HG03108 (cell line): ENCODE measurements around the gene MTPN.

ENCODE experiments used
- ATAC-seq: cut with Tn5 transposase; IDR thresholded peaks from one replicate; pipeline ENCODE4 v1.9.1; 2021; ENCODE audit warnings: moderate library complexity; ENCODE audit not compliant: unreplicated experiment

Gene MTPN

DNA sequence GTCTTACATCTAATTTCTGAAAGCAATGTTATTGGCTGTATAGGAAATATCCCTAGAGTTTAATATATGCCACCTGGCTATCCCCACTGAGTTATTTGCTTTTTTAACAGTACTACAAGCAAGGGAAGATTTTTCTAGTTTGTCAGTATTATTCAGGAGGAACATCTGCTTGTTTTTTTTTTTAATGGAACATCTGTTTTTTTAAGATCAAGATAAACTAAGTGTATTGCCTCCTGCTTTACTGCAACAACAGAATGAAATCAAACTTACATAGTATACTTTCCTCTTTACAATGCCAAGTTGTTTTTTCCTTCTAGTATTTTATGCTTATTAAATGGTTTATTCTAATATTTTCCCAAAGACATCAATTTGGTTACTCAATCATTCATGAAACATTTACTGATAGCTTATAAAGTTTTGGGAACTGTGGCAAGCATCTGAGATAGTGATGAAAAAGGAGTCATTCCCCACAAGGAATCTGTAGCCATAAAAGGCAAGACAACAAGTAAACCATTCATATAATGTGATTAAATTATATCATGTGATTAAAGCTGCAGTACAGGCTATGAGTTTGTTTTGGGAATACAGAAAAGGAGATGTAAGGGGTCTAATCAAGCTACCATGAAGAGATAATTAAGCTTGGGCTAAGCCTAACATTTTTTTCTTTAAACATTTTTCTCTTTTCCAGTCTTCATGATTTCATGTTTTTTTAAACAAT lies 17.4 kb downstream of the MTPN start:
- no peak for ATAC-seq

DNA sequence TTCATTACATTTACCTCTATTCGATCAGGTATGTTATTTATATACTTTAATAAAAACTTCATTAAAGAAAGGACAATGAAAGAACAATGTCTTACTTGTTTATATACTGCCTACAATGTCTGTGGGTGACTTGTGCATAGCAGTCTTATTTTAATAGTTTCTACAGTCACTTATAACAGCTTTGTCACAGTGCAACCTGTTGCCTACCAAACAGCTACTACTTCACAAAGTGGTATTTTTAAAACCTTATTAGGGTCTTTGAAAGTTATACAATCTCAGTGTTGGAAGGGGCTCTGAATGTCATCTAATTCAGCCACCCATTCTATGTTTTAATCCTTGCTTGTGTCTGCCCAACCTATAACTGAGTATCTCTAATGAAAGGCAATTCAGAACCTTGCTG lies 19.0 kb downstream of the MTPN start:
- ATAC-seq: no peak

DNA sequence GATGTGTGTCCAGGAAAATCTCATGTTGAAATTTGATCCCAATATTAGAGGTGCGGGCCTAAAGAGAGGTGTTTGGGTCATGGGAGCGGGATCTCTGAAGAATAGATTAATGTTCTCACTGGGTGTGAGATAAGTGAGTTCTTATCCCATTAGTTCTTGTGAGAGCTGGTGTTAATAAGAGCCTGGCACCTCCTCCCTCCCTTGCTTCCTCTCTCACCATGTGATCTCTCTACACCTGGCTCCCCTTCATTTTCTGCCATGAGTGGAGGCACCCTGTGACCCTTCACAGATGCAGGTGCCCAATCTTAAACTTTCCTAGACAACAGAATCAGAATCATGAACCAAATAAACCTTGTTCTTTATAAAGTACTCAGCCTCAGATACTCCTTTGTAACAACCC lies 19.5 kb downstream of the MTPN start:
- ATAC-seq: no peak

DNA sequence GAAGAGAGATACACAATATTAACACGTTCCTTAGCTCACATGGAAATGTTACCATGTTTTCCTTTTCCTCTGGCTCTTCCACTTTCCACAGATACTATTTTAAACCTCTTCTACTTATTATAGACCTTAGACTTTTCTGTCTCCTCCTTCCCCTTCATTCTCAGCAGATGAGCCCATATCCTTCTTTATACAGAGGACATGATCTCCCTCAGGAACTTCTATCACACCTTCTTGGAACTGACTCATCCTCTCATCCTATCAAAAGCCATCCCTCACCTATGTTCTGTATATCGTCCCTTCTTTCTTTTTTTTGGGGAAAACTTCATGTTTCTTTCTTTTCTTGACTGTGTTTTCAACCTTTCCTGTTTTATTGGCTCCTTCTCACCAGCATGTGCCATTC lies 20.8 kb downstream of the MTPN start:
- ATAC-seq: no peak

DNA sequence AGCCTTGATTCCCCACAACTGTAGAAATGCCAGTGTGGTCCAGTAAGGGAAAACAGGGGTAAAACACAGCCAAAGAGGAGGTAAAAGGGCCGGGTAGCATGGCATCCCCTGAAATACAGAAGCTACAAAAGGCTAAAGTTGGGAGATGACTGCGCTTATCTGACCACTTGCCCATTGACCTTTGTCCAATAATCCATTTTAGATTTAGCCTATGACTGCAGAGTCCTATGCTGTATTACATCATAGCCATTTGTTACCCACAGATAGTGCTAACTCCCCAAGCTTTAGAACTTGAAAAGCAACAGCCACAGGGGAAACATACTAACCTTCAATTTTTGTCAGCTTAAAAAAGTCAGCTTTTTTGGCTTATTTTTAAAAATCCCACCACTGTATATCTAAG lies 26.2 kb downstream of the MTPN start:
- ATAC-seq: no peak

DNA sequence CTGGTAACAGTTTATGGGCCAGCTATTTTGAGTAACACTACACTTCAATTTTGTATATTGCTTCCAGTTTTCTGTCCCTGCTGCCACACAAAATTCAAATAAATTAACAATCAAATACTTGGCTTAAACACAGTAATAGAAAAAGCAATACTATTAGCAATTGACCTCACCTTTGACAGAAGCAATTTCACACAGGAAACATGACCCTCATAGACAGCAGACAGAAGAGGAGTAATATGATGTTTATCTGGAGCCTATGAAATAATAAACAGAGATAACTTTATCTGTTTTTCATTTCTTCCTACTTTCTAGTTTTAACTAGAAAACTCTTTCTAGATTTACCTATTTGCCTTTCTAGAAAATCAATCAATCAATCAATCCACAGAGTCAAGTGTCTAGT lies 26.7 kb downstream of the MTPN start:
- ATAC-seq: no peak

DNA sequence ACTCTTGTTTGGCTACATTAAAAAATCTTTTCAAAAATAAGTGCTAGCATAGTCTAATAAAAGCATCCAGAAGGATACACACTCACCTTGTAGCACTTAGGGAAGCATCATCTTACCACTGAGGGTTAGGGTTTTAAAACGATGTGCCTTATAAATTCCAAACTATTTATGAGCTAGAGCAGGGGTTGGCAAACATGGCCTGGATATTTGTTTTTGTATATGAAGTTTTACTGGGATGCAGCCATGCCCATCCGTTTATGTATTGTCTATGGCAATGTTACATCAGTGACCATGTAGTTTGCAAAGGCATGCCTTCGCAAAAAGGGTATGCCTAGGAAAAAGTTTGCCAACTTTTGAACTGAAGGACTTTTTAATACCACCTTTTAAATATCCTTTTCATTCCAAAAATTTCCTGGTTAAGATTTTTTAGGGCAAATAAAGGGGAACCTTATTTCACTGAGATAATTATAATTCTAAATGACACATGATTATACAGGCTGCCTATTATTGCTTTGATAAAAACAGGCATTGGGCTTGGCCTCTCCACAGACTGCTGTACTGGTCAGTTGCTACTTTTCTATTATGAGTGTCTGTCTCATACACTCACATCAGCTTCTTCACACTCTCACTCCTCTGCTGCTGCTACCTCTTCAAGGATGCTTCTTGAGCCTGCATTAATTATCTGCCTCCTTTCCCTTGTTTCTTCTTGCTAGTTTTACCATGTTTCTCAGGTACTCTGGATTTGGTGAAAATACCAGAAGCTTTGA lies 30.7 kb downstream of the MTPN start:
- no peak for ATAC-seq

DNA sequence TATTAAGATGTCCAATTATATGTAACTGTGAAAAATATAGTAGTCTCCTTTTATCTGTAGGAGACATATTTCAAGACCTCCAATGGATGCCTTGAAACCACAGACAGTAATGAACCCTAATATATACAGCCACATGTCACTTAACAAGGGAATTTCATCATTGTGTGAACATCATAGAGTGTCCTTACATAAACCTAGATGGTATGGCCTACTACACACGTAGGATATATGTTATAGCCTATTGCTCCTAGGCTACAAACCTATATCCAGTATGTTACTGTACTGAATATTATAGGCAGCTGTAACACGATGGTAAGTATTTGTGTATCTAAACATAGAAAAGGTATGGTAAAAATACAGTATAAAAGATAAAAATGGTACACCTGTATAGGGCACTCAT lies 32.4 kb downstream of the MTPN start:
- no peak for ATAC-seq

DNA sequence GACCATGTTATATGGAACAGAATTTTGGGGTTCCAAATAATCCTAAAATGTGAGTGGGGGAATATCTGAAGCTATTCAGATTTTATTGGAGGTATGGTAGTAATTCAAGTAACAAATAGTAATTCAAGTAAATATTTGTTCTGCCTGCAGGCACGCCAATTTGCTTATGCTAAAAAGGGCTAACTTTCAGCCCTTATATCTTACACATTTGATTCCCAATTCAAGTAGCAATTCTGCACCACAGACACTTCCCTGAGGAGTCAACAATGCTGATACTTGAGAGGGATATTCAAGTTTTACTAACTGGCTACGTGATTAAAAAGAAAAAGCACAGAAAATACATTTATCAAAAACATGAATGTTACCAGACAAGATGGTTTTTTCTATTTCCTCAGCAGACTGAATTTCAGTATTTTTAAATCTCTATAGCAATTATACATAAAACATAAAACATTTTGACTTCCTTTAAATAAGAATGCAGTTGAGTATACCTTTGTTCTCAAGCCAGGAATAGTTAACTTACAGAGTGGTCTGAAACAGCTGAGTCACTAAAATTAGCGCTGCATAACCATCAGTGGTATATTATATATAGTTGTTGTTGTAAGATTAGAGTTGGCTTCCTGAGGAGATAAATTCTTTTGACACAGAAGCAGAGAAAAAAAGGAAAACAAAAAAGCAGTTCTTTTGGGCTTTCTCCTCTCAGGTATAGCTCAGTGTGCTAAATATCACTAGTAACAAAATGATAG lies 33.9 kb downstream of the MTPN start:
- ATAC-seq: peak; percentile 38

DNA sequence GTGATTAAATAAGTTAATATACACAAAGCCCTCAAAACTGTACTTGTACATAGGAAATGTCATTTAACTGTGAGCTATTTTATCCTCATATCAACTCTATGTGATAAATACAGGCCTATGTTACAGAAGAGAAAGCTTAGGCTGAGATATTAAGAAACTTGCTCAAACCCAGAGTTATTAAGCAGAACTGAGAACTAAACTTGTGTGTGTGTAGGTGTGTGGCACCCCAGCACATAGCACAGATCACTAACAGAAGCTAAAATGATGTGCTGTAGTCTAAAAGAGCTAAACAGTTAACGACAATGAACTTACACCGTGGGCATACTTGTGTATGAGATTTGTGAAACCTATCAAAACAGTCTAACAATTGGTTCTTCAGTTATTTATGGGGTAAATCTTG lies 34.5 kb downstream of the MTPN start:
- peak; percentile 60 for ATAC-seq

DNA sequence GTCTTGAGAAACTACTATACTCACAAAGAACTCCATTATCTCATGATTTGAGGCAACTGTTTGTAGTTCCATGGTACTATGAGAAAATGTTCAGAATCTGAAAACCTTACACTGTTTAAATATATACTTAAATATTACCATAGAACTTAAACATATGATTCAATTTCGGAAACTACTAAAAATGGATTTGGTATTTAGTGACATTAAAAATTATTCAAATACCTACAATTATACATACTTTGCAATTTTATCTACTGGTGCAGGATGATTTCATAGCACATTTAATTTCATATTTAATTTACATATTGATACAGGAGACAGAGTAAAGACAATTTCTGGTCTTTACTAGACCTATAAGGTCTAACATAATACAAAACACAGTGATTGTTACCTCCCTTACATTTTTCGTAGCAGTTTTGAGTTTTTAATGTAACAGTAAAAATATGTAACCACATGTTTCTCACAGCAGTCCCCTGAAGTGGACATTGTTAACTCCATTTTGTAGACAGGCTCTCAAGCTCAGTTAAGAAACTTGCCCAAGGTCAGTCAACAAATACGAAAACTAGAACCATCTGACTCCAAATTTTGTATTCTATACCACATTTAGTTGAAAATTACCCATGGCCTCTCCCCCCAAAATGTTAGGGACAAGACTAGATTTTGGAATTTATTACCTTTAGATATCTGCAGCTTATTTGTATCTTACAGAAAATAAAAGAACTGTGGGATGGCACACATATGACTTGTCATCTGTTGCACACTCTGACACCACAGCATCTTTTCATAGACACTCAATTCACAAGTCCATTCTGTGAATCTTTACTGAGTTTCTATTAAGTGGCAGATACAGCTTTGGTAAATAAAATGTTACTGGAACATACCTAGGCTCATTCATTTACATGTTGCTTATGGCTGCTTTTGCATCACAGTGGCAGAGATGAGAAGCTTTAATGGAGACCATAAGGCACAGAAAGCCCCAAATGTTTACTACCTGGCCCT lies 36.8 kb downstream of the MTPN start:
- ATAC-seq: no peak

DNA sequence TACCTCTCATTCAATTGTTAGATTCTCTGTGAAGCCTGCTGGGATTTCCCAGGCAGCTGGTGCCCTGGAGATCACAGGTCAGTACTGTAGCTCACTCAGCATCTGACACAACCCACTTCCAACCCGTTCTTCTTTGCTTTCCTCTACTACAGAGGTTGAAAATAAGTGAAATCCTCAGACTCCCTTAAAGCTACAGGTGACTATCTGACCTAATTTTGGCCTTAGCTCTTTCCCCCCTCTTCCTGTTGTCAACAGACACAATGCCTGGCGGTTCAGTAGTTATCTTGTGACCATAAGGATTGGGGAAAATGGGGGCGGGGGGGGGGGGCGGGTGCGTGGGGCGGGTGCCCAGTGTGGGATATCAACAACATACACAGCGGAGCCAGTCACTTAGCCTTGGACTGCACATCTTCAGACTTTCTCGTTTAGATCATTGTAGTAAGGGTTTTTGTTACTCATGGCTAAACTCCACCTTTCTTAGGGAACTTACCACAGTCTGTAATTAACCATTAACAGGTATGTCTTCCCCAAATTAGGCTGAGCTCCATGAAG lies 37.8 kb downstream of the MTPN start:
- ATAC-seq: no peak

DNA sequence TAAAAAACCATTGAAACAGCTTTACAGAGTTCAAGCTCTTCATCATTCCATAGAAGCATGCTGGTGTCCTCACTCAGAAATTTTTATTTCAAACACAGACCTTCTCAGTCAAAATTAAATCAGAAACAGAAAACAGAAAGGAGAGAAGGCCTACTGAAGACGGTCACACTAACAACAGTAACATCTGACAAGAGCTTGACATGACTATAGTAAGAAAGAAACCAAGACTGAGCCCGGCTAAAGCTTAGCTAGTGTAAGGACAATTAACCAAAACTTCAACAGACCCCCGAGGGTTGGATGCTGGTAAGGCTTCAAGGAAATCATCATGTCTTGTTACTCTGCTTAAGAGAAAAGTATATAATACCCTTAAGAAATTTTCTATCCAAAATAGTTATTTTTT lies 38.6 kb downstream of the MTPN start:
- peak; percentile 36 for ATAC-seq

DNA sequence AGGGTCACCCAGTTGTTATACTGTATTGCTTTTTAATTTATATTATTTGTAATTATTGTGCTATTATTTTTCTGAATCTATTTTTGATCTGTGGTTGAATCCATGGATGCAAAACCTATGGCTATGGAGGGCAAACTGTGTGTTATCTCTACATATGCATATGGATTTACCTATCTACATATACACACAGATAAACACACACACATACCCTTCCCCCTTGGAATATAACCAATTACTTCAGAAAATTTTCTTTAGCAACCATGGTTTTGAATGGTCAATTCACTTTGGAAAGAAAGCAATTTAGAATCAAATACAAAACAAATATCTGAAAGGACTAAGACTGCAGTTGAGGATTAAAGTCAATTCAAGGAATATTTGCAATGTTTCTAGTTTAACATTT lies 39.1 kb downstream of the MTPN start:
- ATAC-seq: no peak

DNA sequence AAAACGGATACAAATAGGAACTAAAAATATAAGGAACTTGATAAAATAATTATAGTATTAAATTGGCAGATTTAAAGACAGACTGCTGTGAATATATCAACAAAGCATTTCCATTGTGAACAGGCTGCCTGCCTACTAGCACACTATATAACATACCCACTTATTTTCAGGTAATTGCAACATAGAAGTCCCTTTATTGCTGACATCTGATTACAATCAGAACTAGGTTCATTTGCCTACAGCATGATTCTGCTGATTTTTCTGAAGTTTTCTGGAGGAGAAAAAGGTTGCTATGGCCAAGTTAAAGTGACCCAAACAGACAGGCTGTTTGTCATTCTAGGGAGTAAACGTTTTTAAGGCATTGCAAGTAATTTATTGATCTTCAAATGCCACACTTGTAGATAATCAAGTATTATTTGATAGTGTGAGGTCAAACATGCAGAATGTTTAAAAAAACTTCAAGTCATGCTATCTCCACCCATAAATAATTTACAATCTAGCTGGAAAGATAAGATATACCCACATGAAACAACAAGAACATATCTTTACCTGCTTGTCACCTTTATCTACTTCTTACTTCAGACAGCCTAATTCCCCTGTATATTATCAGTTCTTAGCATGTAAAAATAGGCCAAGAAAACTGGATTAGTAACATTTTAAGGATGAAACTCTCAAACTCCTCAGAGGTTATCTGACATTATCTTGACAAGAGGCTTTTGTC lies 40.5 kb downstream of the MTPN start:
- no peak for ATAC-seq

DNA sequence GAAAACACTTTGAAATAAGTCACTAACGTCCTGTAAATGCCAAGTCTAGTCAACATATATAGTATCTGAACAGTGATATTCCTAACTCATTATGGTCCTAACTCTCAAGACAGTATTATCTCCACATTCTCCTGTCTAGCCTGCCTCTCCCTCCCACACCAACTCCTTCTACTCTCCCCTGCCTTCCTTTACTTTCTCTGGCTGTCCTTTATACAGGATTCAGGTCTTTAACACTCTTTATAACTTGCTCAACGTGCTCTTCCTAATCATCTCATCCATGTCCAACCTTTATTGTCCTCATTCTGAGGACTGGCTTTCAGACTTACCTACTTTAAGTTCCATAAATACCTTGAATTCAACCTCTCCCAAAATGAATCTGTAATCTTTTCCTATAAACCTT lies 42.5 kb downstream of the MTPN start:
- ATAC-seq: no peak

DNA sequence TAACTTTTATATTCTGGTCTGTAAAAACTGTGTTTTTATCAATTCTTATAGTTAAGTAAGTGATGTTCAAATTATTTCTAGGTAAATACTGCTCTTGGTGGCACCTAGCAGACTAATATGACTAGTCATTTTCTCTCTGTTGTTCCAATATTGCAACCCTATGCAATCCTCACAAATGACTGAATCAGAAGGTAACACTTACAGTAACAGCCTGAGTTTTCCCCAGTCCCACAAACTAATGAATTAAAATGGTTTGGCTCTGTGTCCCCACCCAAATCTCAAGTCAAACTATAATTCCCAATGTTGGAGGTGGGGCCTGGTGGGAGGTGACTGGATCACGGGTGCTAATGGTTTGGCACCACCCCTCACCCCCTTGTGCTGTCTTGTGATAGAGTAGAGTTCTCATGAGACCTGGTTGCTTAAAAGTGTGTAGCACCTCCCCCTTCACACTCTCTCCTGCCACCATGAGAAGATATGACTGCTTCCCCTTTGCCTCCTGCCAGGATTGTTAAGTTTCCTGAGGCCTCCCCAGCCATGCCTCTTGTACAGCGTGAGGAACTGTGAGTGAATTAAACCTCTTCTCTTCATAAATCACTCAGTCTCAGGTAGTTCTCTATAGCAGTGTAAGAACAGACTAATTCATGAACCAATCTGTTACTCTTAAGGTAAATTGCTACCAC lies 43.5 kb downstream of the MTPN start:
- no peak for ATAC-seq

DNA sequence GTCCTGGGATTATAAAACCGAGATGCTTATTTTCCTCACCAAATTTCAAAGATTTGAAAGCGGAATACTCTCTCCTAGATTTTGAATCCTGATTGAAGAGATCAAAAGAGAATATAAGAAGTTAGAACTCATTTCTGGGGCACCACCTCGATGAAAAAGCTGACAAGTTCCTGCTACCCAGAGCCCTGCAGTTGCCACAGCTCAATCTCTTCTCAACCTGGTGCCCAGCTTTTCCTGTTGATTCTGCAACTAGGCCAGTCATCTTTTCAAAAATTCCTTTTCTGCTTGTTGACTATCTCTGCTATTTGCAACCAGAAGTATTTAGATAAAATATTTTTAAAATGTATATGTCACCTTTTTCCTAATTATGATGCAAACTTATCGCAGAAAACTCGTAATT lies 45.0 kb downstream of the MTPN start:
- ATAC-seq: no peak
